Neutrophil (primary cell): Measurements from ENCODE around the gene ARHGAP8.

Experiments used
- H3K27ac ChIP-seq: fragments of 200-600 bp; sonication (generic); 2 replicates; pipeline ENCODE4 v1.5.1; 2016; ENCODE audit warnings: mild to moderate bottlenecking, moderate library complexity
- H3K27me3 ChIP-seq: fragments of 200-600 bp; sonication (generic); 2 replicates; pipeline ENCODE4 v1.6.0; 2016; ENCODE audit warnings: mild to moderate bottlenecking
- H3K36me3 ChIP-seq: fragments of 200-600 bp; sonication (generic); 2 replicates; pipeline ENCODE4 v1.5.1; 2017
- H3K4me1 ChIP-seq, 2 experiments: fragments of 200-600 bp in 1 of 2; sonication (generic) in 1 of 2; 1 replicate in 1 of 2; 2 replicates in 1 of 2; pipeline versions ENCODE4 v1.5.1 to v1.6.1; 2013 to 2016; ENCODE audit warnings: low read depth in 1 of 2, low read length in 1 of 2, mild to moderate bottlenecking in 1 of 2, moderate library complexity in 1 of 2; ENCODE audit not compliant: control insufficient read depth in 1 of 2, insufficient read depth in 1 of 2
- H3K4me3 ChIP-seq, 2 experiments: fragments of 200-600 bp in 1 of 2; sonication (generic) in 1 of 2; 1 replicate in 1 of 2; 2 replicates in 1 of 2; pipeline ENCODE4 v1.5.1; 2013 to 2016; ENCODE audit warnings: low read depth in 1 of 2, low read length in 1 of 2, mild to moderate bottlenecking in 1 of 2, moderate library complexity in 1 of 2
- H3K9me3 ChIP-seq: fragments of 200-600 bp; sonication (generic); 2 replicates; pipeline ENCODE4 v1.5.1; 2016
- CTCF ChIP-seq: fragments of 200-600 bp; sonication (generic); IDR thresholded peaks from 2 replicates; pipeline ENCODE4 v1.5.1; 2016; ENCODE audit warnings: antibody characterized with exemption

Gene ARHGAP8

GRCh38 chr22:44721213-44721612 lies 31.2 kb upstream of the ARHGAP8 start:
- H3K36me3 ChIP-seq, result no peaks in the 10 kb centered on the region
- no peaks in the 10 kb centered on the region for H3K9me3 ChIP-seq
- no peak for TF ChIP-seq CTCF

GRCh38 chr22:44722611-44723010 lies 29.8 kb upstream of the ARHGAP8 start:
- Histone ChIP-seq H3K36me3 (no peaks in the 10 kb centered on the region), H3K27ac (no peak overlapping the region), H3K9me3 (no peaks in the 10 kb centered on the region), H3K4me1 (no peaks in the 10 kb centered on the region), H3K4me3 (no peak overlapping the region), H3K27me3 (no peaks in the 10 kb centered on the region)
- no peak for TF ChIP-seq CTCF

More at GRCh38 chr22:44721213-44721612, 31.2 kb upstream of the ARHGAP8 start:
- H3K4me1 ChIP-seq, result no peaks in the 10 kb centered on the region
- no peak overlapping the region for H3K27ac ChIP-seq
- H3K27me3 ChIP-seq, result no peaks in the 10 kb centered on the region
- no peak overlapping the region for H3K4me3 ChIP-seq

GRCh38 chr22:44723801-44724200 lies 28.6 kb upstream of the ARHGAP8 start:
- TF ChIP-seq CTCF, result no peak
- Histone ChIP-seq H3K9me3 (no peaks in the 10 kb centered on the region), H3K27me3 (no peaks in the 10 kb centered on the region), H3K4me3 (no peak overlapping the region), H3K27ac (no peak overlapping the region), H3K36me3 (no peaks in the 10 kb centered on the region), H3K4me1 (peaks cover 12% of the 10 kb centered on the region in 2 experiments)

GRCh38 chr22:44724416-44724815 lies 28.0 kb upstream of the ARHGAP8 start:
- Histone ChIP-seq H3K4me1 (peaks cover 18% of the 10 kb centered on the region in 2 experiments), H3K9me3 (no peaks in the 10 kb centered on the region), H3K27ac (no peak overlapping the region), H3K36me3 (no peaks in the 10 kb centered on the region), H3K4me3 (no peak overlapping the region), H3K27me3 (no peaks in the 10 kb centered on the region)
- TF ChIP-seq CTCF, result no peak

- Histone ChIP-seq H3K27me3 (no peaks in the 10 kb centered on the region), H3K4me3 (no peak overlapping the region), H3K27ac (no peak overlapping the region), H3K36me3 (no peaks in the 10 kb centered on the region), H3K4me1 (peaks cover 22% of the 10 kb centered on the region in 2 experiments), H3K9me3 (no peaks in the 10 kb centered on the region)
- TF ChIP-seq CTCF, result no peak
These were observed 27.5 kb upstream of the ARHGAP8 start for GRCh38 chr22:44724859-44725258.

GRCh38 chr22:44726439-44726838 lies 25.9 kb upstream of the ARHGAP8 start:
- Histone ChIP-seq H3K4me3 (no peak overlapping the region), H3K27me3 (no peaks in the 10 kb centered on the region), H3K27ac (no peak overlapping the region), H3K9me3 (no peaks in the 10 kb centered on the region), H3K4me1 (peaks cover 31% of the 10 kb centered on the region in 2 experiments), H3K36me3 (no peaks in the 10 kb centered on the region)
- no peak for TF ChIP-seq CTCF
